HG03571 (cell line): ENCODE results near the gene S1PR3.

Source experiments
- ATAC-seq: cut with Tn5 transposase; IDR thresholded peaks from one replicate; pipeline ENCODE4 v1.9.1; 2021; ENCODE audit not compliant: unreplicated experiment

Gene S1PR3

DNA sequence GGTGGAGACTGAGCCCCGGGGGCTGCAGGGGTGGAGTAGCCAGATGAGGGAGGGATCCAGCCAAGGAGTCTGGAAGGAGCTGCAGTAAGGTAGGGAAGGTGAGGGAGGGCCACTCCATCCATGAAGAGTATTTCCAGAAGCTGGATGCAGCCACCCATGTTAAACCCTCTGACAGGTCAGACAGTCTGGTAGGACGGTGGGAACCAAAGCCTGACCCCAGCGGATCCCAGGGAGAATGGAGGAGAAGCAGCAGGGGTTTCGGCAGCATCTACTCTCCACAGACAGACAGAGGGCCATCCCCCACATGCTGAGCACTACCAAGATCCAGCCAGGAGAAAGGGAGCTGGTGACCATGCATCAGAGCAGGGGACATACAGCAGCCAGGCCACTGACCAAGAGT lies 22.5 kb upstream of the S1PR3 start:
- ATAC-seq = no peak

DNA sequence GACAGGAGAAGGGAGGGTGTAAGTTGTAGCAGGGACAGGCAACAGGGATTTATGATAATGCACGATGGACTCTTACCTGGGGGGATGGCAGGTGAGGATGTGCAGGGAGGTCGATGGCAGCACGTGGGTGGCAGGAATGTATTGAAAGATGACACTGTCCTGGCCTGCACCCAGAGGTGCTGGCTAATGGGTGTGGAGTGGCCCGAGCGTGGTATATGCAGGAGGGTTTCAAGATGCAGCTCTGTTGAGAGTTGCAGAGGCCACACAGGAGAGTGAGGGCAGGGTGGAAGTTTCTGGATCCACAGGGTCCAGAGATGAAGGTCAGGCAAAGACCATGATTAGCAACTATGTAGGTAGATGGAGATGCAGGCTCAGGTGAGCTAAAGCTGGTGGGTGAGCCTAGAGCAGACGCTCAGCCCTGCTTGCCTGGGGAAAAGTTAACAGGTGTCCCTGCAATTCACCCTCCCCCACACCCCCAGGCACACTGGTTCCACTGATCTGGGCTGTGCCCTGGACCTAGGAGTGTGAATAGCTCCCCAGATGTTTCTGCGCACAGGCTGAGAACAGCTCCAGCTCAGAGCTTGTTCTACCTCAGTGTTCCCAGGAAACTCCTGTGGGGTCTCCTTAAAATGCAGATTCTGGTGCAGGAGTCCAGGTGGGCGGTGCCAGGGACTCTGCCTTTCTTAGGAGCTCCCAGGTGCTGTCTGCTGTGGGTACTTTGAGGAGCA lies 21.5 kb upstream of the S1PR3 start:
- no peak for ATAC-seq

DNA sequence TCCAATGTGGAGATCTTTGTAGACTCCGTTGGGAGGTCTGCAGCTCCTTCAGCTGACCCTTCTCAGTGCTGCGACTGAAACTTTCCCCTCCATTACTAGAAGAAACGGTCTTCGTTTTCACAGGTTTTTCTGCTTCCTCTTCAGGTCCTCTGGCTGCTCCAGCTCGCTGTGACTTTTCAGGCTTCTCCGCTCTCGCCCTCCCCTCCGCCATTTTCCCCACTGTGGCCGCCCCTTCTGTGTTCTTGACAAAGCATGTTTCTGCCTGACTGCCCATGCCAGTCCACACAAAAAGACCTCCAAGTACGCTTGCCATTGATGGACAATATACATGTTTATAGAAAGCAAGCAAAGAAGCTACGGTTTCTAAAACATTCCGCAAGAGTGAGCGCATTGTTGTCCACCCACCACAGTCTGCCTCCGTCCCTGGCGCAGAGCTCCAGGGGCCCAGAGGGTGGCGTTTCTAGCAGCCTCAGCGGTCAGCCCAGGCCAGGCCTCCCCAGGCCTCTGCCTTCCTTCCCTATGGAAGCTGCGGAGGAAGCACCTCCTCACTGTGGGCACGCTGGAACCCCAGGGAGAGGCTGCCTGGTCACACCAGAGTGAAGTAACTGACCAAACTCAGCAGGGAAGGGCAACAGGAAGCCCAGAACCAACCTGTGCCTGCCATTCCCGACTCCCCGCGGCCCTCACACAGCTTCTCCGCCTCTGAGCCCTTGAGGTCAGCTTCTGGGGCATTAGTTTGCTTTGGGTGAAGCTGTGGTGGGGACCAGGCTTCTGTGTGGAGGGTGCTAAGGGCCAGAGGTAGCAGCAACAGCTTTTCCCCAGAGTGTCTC lies 19.9 kb upstream of the S1PR3 start:
- ATAC-seq = no peak

DNA sequence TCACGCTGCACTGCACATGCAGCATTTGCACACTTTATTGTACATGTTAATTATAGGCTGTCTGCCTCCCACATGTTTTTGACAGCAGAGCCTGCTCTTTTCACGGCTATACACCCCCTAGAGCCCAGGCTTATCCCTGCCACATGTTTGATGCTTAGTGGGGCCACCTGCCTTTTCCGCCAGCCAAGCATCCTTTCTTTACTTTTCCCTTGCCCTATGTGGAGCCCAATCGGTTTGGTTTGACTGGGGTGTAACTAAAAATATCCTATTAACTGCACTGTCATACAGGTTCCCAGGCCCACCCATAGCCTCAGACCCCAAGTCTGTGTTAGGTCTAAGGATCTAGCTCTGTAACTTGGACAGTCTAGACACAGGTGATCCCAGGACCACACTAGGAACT lies 18.9 kb upstream of the S1PR3 start:
- ATAC-seq = no peak

DNA sequence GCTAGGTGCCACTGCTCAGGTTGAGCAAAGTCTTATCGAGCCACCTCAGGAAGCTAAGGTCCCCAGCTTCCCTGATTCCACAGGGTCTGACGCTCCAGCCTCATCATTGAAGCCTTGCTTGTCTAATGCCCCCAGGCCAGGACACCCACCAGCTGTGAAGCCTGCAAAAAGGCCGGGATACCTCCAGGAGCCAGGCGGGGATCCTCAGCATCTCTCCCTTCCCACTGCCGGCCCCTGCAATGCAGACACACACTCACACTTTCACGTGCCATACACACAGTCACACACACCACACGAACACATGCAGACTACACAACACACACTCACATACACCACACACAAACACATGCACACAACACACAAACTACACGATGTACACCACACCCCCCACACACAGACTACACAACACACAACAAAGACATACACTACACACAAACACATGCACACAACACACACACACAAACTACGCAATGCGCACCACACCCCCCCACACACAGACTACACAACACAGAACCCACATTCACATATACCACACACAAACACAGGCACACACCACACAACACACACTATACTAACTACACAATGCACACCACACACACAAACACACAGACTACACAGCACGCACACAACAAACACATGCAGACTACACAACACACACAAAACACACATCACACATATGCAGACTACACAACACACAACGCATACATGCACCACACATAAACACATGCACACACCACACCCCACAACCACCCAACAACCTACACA lies 17.8 kb upstream of the S1PR3 start:
- ATAC-seq = no peak

DNA sequence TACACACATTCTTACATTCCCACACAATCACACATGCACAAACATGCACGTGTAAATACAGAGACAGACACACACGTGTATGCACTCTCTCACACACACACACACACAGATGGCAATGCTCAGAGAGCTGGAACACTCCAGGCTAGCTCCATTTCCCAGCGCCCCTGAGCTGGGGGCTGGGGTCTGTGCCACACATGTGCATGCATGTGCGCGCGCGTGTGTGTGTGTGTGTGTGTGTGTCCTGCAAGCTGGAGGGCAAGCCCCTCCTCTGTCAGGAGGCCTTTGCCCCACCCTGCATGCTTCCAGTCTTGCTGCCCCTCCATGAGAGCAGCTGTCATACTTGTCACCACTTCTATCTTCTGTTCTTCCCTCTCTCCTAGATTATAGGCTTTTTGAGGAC lies 16.6 kb upstream of the S1PR3 start:
- ATAC-seq = no peak

DNA sequence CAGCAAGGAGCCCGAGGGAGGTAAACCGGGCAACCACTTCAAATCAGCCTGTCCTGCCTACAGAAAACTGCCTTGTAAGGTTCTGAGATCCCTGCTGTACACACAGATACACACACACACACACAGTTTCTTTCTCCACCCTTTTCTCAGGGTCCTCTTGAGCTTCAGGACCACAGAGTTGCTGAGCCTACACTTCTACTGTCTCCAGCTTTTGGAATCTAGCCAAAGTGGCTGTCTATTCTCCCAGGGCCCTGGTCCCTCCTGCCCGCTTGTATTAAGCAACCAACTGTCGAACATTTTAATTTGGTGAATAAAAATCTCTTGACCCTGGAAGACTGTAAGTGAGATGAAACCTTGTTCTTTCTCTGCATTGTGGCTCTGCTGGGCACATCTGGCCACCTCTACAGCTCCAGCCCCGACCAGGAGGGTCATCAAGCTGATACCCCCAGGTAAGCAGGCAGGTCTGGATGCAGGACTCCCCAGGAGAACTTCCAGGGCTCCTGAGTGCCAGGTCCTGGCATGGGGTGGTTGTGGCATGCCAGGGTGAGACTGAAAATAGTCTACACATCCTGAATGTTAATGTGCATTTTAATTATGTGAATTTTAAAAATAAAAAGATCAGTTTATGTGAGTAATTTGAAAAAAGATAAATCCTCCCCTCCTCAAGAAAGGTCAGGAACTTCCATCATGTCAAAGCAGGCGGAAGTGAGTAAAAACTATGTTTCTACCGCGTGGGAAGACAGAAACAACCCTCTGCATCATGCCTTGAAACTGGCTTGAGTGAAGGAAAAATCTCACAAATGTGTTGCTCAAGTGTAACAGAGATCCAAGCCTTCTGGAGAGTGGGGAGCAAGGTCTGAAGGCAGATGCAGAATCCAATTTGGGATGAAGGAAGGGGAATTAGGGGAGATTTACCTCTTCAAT lies 15.0 kb upstream of the S1PR3 start:
- ATAC-seq = no peak

DNA sequence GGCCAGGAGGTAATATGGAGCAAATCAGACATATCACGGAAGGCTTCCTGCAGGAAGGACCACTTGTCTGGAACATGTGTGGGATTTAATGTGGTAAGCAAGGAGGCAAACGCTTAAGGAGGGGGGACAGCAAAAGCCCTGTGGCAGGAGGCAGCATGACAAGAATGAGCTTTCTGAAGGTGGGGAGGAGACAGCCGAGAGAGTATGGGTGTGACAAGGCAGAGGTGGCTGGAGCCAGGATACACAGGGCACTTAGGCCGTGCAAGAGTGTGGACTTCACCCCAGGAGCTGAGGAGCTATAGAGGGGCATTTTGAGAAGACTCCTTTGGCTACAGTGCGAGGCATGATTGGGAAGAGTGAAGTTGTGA lies 14.4 kb upstream of the S1PR3 start:
- no peak for ATAC-seq

DNA sequence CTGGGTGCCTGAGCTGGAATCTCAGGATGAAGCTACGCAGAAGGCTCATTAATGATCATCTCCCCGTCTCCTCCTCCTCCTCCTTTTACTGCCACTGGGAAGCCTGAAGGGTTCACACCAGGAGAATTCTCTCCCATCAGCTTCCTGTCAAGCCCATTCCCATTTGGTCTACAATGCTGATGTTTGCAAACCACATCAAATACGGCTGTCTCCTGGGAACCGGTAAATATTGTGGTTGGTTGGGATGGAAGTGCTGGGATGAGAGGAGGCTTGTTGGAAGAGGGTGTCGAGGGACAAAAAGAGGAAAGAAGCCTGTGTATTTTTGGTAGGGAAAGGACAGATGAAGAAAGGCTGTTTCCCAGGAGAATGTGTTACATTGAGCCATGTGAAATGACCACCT lies 13.2 kb upstream of the S1PR3 start:
- no peak for ATAC-seq

DNA sequence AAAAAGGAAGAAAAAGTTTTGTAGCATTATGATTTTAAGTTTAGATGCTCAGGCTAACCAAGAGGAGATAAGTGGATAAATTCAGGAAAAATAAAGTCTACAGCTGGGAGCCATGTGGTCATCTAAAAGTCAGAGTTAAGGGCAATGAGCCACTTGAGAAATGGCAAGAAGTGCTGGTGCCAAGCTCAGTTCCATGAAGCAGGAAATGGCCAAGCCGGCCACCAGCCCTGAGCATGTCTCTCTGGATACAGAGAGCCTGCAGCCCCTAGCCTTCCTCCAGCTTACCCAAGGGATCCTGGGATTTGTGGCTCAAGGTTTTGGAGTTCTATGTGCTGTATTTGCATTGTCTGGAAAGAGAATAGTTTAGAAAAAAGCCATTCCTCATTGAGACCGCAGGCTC lies 12.2 kb upstream of the S1PR3 start:
- ATAC-seq = no peak

DNA sequence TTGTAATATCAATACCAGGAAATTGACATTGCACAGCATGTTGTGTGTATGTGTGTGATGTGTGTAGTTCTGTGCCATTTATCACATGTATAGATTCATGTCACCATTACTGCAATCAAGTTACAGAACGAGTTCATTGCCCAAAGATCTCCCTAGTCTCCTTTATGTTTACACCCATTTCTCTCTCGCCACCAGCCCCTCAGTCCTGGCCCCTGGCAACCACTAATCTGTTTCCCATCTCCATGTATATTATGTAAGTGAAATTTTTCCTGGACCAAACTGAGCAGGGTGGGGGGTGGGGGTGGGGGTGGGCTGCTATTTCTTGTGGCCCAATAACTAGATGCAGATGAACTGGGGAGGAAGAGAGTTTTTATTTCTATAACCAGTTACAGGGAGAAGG lies 11.5 kb upstream of the S1PR3 start:
- no peak for ATAC-seq

DNA sequence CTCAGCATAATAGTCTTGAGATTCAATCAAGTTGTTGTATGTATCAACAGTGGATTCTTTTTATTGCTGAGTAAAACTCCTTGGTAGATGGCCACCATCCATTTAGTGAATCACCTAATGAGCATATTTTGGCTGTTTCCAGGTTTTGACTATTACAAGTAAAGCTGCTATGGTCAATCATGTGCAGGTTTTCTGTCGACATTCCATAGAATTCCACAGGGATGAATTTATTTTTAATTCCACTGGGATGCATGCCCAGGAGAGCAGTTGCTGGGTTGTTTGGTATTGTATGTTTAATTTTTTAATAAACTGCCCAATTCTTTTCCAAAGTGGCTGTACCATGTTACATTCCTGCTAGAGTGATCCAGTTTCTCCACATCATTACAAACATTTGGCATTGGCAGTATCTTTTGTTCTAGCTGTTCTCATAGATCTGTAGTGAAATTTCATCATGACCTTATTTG lies 10.5 kb upstream of the S1PR3 start:
- ATAC-seq = no peak

DNA sequence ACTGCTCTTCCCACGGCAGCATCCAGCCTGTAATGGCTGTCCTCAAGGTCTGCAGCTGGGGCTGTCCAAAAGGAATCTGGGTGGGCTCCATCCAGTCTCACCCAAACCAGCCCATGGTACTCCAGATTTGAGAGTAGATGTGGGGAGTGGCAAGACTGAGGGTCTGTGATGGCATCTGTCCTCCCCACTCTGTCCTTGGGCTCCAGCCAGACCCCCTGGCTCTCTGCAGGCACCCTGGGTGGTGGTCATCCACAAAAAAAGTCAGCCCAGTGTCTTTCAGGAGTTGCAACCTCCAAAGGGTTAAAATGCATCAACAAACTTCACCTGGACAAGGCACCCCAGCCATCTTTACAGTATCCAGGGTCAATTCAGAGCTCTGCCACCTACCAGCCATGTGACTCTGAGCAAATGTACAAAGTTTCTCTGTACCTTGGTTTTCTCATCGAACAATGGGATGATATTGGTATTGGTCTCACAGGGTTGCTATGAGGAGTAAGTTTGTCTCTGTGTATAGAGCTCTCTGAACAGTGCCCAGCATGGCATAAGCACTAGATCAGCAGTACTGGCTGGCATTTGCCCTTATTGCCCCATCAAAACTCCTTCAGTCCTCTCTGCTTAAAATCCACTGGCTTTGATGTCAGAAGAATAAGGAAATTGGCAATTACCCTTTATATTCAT lies 7.3 kb upstream of the S1PR3 start:
- no peak for ATAC-seq

DNA sequence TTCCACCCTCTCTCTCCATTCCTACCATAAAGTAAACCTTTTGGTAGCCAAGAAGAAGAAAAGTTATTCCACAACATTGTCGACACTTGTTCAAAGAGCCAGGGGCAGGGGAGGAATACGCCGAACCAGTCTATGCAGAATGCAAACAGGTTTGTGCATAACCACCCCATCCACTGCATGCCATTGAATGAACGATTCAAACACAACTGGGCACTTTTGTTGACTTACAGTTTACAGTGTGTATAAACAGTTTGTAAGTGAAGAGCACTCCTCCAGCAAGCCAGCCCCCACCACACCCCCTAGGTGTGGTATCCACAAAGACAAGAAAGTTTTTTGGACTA lies 6.8 kb upstream of the S1PR3 start:
- ATAC-seq = no peak

DNA sequence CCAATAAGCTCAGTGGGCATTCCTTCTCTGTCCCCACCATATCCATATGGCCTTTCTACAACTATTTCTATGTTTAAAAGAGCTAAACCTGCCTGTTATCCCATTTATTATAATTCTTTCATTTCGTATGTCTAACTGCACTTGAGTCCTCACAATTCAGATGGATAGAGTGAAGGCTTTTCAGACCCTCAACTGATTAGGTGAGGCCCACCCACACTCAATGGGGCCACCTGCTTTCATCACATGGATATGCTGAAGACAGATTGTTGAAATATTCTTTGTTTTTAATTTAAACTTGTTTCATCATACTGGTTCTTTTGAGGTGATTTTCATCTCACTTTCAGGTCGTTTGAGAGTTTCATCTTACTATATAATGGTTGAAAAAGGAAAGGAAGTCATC lies 5.7 kb upstream of the S1PR3 start:
- ATAC-seq = no peak

DNA sequence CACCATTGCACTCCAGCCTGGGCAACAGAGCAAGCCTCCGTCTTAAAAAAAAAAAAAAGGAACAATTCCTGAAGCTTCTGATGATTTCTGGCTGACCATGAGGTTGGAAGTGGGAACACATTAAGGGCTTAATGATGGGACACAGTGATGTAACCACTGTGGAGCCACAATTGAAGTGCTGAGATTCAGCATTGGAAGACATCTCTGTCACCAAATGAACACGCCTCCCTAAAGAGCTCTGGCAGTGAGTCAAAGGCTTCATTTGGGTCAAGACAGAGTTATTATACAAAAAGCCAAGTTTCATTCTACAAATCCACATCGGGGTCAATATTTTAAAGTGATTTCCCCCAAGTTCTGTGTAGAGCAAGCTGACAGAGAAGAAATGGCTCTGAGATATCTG lies 4.5 kb upstream of the S1PR3 start:
- no peak for ATAC-seq

DNA sequence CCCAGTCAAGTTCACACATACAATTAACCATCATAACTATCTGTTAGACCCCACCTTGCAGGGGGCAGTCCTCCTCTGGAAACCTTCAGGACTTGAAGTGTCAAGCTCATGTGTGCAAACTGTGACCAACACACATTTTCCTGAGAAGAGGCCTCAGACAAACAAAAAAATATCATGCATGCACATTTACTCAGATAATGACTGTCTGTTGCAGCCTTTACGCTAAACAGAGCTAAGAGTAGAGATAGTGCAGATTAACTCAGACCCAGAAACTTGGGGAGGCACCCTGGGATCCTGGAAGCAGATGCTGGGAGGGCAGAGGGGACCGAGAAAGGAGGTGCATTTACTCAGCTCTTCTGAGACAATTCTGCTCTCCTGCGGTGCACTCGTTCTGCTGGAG lies 3.6 kb upstream of the S1PR3 start:
- no peak for ATAC-seq

DNA sequence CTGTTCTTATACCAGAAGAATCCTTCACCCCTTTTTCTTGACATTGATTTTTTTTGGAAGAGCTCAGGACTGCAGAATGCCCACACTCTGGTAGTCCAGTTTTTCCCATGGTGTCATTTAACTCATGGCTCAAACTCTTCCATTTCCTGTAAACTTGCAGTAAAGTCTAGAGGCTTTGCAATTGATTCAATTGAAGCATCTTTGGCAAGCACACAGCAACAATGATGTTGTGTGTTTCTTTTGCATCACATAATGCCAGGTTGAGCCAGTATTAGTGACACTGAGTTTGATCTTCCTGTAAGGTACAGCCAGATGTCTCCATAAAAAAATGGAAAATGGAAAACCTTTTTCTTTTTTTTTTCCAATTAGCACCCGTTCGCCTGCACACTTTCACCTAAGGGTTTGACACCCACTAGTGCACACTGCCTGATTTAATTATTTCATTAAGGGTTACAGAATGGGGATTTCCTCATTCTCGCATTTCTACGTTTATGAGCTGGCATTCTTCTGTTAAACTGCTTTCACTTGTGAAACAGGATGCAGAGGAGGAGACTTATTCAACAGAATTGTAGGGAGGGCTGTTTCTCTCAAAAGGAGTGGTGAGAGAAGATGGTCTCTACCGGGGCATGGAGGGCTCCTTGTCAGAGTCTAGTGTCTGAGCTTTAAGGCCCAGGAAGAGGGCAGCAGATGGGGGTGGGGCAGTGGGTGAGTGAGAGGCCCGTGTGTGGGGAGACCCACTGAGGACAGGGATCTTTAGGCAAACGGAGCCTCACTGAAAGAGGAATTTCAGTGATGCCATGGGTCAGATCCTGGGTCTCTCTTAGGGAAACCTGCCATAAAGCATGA lies 2.2 kb upstream of the S1PR3 start:
- no peak for ATAC-seq

DNA sequence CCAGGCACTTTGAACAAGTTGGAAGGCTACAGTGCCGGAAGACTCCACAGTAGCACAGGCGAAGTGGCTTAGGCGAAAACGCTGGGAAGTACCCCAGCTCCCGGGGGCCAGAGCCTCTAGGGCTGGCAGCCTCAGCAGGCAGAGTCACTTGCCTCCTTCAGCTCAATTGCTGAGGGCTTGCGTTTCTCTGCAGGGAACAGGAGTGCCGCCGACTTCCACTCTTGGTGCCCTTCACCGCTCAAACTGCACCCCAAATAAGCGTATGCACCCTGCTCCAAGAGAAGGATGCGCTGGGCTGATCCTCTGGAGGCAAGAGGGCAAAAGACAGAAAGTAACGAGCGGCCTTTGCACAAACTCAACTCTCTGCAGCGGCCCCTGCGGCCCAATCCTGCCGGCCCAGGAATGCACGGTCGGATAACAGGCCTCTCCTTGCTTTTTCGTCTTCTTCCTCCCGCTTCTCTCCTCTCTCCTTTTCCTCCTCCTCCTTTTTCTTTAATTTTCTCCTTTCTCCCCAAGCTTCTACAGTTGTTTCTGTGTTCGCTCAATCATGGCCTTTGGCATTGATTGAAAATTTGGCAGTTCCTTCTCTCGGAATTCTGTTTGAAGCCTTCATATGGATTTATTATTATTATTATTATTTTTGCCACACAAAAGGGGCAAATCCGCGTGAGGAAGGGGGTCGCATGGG lies 1.1 kb upstream of the S1PR3 start:
- ATAC-seq = no peak
